HG02943 (cell line): ENCODE data around the gene C1QC.

Experiments
- ATAC-seq: cut with Tn5 transposase; IDR thresholded peaks from one replicate; pipeline ENCODE4 v1.9.1; 2021; ENCODE audit warnings: mild to moderate bottlenecking, low read depth, moderate library complexity; ENCODE audit not compliant: unreplicated experiment

C1QC gene

DNA sequence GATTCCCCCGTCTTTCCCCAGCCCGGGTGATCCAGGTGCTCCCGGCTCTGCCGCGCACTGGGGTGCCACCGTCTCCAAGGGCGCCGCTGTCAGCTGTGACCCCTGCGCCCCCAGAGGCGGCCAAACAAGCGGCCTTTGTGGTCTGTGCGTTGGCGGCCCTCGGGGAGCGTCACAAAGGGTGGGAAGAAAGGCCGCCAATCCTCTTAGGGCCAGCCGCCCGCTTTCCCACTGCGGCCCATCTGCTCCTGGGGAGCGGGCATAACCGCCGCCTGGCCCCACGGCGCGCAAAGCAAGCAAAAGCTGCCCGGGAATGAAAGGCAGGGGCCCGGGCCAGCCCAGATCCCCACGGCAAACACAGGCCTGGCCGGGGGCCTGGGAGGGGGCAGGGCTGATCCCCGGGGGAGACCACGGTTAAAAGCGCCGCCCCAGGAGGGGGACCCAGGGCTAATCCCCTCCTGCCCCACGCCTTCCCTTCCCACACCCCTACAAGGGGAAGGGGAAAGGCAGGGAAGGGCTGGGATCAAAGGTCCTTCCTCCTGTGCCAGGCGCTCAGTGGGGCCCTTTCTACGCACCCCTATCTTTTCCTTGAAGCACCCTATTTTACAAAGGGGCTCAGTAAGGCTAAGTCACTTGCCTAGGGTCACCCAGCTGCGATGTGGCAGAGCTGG, 33.6 kb downstream of the C1QC start:
- no peak for ATAC-seq

DNA sequence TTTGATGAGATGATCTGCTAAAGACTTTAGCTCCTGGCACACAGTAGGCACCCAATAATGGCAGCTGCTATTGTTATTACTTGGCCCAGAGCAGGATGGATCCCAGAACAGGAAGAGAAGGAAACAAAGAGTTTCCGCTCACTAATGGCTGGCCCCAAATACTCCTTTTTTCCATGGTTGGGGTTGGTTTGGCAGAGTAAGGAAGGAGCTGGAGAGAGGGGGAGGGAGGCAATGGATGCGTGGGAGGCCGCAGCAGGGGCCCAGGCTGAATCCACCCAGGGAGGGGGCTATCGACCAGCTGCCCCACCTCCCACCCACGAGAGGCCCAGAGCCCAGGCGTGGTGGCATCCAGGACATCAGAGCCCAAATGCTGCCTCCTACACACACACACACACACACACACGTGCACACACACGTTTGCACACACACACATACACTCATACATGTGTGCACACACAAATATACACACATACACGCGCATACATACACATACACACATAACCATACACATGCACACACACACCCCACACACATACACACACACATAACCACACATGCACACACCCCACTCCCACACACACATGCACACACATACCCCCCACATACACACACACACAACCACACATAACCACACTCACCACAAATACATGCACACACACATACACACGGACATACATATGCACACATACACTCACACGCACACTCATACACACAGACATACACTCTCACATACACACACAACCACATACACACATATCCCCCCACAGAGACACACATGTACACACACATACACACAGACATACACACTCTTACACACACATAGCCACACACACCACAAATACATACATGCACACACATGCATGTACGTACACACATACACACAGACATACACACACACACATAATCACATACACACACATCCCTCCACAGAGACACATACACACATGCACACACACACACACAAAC, 34.8 kb downstream of the C1QC start:
- no peak for ATAC-seq

DNA sequence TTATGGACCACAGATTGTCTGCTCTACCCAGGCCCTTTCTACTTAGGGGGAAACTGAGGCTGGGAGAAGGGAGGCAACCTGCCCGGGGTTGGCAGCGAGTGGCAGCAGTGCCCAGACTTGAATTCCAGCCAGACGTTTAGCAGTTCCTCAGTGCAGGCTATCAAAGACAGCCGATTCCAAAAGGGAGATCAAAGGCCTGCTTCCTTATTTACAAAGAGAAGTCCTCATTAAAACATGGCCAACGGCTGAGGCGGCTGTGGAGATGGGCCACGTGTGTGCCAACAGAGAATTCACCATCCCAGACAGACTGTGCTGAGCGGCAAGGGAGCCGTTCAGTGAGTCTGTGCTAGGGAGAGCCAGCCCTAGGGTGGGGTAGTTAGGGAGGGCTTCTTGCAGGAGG, 37.3 kb downstream of the C1QC start:
- ATAC-seq, result no peak

DNA sequence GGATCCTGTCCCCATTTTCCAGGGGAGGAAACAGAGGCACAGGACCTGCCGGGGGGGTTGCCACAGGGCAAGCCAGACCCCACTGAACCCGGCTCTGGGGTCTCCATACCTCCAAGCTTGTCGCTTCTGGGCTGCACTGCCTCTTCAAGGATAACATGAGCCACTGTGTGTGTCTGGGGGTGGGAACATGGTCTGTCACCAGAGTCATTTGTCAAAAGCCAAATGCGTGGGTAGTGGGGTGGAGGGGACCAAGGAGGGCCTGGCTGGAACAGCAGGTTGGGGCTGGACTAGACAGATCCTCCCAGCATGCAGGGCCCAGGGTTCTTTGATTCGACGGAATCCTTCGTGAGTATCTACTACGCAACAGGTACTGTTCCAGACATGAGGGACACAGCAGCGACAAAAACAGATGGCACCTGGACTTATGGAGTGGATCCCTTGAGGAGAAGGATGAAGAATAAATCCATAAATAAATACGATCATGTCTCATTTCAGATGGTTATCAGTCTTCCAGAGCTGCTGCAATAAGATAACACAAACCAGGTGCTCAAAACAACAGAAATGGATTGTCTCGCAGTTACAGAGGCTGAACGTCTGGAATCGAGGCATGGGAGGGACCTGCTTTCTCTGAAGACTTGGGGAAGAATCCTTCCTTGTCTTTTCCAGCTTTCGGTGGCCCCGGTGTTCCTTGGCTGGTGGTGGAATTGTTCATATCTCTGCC, 38.3 kb downstream of the C1QC start:
- no peak for ATAC-seq

DNA sequence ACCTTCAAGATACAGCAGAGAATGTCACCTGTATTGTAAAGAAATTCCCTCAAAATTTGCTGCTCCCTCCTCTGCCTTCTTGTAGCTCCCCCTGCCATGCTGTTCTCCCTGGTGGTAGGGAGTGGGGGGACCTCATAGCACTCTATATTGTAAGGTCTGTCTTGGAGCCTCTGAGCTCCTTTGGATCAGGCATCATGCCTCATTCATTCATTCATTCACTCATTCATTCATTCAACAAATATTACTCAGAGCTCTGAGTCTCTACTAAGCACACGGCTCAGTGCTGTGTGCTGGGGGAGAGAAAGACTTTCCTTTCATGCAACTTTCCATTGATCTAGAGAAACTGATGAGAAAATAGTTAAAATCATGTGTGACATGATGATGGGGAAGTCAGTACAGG, 40.1 kb downstream of the C1QC start:
- no peak for ATAC-seq

DNA sequence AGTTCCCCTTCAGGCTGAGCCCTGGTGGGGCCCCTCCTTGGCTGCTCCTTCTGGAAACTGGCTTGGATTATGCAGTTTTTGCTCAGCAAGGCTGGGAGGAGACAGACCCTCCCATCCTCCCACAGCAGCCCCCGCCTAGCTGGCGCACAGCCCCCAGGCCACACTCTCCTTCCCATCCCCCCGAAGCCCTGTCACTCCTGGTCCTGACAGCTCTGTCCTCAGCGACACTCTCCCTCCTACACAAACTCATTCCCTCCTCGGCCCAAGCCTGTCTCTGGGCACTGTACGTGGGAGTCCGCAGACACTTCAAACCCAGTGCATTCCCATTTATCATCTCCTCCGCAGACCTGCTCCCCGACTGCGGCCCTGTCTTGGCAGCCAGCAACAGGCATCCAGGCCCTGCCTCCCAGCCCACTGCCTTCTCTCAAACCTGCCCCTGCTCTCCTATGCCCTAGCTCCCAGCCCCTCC, 42.2 kb downstream of the C1QC start:
- ATAC-seq, result no peak

DNA sequence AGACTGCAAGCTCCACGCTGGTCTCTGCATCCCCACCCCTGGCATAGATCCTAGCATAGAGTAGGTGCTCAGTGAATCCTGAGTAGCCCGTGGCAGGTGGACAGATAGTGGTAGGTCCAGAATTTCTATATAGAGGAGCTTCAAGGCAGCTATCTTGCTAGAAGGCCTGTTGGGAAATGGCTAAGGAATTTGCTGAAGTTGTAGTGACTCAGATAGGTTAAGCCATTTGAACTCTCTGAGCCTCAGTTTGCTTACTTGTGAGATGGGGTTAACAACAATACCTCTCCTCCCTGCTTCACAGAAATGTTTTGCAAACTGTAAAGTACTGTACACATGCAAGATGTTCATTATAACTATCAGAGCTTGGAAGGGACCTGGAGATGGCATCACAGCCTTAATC, 43.8 kb downstream of the C1QC start:
- ATAC-seq, result no peak

DNA sequence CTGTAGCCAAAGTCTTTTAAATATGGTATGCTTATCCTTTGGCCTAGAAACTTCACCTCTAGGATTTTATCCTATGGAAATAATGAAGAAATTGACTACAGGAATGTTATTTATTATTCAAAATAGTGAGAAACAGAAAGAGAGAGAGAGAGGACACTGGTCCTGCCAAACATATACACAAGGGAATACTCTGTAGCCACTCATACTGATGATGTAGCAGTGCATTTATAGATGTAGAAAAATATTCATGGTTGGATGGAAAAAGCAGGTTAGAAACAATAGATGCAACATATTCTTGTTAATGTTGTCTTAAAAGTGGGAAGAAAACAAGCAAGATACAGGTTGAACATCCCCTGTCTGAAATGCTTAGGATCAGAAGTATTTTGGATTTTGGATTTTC, 45.0 kb downstream of the C1QC start:
- no peak for ATAC-seq

DNA sequence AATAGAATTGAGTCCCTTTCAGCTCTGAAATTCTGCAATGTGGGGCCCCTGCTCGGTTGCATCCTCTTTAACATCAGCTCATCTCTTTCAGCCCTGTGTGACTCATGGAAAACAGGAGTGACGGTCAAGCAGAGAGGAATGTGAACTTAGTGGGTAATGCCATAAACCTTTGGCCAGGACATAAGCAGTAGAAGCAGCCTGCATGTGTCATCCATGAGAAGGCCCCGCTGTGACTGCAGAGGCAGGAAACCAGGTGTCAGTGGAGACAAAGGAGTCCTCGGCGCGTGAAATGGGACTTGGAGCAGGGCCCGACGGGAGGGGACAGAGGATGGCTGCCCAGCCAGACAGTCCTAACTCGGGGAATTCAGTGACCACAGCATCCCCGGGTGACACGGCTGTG, 46.1 kb downstream of the C1QC start:
- ATAC-seq, result no peak

DNA sequence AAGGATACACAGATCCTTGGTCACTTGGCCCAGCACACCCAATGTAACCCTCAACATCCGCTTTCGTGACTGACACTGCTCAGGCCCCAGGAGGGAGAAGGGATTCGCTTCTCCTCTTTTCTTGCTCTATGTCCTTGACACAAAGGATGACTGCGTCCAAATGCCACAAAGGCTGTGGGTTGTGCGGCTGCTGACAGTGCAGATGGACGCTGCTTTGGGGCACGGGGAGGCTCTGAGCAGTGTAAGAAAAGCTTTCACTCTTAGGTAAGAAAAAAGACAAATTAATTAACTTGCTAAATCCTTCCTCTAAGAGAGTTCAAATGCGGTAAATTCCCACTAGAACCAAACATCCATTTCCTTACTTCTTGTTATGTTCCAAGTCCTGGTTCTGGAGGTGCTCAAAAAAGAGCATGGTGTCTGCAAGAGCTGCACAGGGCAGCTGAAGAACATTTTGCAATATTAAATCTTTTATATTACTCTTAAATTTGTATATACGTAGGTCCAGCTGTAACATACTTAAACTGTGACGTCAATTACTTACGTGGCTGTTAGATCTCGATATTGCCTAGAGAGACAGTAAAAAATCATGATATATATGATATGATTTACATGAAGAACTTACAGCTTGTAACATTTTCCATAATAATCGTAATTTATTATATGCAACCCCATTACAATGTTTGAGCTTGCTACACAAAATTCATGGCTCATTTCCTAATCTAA, 47.8 kb downstream of the C1QC start:
- ATAC-seq, result no peak

DNA sequence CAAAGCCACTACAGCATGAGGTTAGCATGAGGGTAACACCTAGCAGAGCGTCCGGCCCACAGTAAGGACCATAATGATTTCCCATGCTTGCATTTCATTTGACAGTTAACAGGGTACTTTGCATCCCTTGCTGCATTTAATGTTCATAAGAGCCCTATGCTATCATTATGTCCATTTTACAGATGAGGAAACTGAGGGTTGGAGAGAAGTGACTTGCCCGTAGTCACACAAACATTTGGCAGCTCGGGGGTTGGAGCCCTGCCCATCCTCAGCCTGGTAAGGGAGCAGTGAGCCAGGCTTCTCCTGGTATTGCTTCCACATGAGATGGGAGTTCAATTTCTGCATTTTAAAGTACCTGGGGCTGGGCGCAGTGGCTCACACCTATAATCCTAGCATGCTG, 50.7 kb downstream of the C1QC start:
- ATAC-seq, result no peak

DNA sequence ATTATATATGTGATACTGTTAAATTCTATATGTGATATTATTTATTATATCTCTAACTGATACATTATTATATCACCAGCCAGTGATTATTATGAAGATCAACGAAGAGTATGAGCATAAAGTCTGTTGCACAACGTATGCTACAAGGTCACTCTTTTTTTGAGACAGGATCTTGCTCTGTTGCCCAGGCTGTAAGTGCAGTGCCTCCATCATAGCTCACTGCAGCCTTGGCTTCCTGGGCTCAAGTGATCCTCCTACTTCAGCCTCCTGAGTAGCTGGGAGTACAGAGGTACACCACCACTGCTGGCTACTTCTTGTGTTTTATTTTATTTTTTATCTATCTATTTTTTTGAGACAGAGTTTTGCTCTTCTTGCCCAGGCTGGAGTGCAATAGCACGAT, 53.2 kb downstream of the C1QC start:
- ATAC-seq, result no peak
